ENCODE results near the gene KDM2B.

DNA sequence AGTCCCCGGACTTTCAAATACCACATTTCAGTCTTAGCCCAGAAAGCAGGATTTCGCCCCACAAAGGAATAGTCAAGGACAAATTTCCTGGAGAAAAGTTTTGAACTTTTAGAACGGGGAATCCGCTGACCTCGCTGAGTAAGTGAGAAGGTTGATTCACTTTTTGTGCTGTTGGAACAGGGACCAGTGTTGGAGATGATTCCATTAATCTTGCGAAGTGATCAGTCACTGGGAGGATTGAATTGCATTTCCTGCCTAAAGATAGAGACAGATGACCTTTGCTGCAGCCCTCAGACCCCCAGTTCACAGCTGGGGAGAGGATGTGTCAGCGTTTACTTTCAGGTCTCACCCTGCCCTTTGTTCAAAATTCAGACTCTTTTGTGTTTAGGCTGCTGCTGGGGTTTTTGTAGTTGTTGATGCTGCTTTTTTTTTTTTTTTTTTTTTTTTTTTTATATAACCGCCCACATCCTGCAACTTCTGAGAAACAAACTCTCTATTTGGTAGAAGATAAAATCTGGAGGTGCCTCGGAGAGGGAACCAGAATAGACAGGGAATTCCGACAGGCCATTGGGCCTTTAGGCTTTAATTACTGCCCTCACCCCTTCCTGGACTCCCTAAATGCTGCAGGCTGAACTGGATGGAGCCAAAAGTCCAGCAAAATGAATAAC lies 9.8 kb upstream of the KDM2B start:
- TF ChIP-seq CTCF (IDR thresholded peaks at IDR 0.05; ENCODE audit: poor library complexity), result no peak
- no peak for TF ChIP-seq EZH2 (IDR thresholded peaks at IDR 0.05; ENCODE audit: borderline replicate concordance)
